Ovary (tissue), 3 donors: Measurements from ENCODE around the gene GNAI1.

Source experiments
- CTCF ChIP-seq, 3 donors: fragments of 450-650 bp in 2 of 3; fragments of 200-600 bp in 1 of 3; IDR thresholded peaks; one replicate each; pipeline versions ENCODE4 v1.5.1 to v1.8.0; 2016 to 2022; ENCODE audit warnings: antibody characterized with exemption in 3 of 3, mild to moderate bottlenecking in 1 of 3
- EP300 ChIP-seq: sonication (generic); formaldehyde crosslinking; IDR thresholded peaks from one replicate; pipeline ENCODE4 v1.6.1; 2017; ENCODE audit warnings: antibody characterized with exemption
- POLR2A ChIP-seq: fragments of 450-650 bp; IDR thresholded peaks from one replicate; pipeline ENCODE4 v1.6.1; 2017; ENCODE audit warnings: antibody characterized with exemption, mild to moderate bottlenecking, moderate library complexity
- donor health status: DM: no; HTN: no; CAD: no.

GRCh38 chr7:80204919-80205318 lies 70.3 kb downstream of the GNAI1 start:
- TF ChIP-seq CTCF (IDR thresholded peaks at IDR 0.05) (no peak), POLR2A (no peak), EP300 (no peak)
